ENCODE data around the gene ARPC4. TPM values are rescaled to one million over a fixed set of nuclear protein-coding genes. Genes with fewer than 3 reads are reported as not detected.
"Not testable (repeated sequence)": the region's sequence is repeated elsewhere in the genome, so short reads cannot be mapped to it uniquely, and the experiment has no call there.

The ARPC4 gene
- total and polyA plus RNA-seq, 4 experiments from 2014 or later: 164 to 287 (median 201) TPM

DNA sequence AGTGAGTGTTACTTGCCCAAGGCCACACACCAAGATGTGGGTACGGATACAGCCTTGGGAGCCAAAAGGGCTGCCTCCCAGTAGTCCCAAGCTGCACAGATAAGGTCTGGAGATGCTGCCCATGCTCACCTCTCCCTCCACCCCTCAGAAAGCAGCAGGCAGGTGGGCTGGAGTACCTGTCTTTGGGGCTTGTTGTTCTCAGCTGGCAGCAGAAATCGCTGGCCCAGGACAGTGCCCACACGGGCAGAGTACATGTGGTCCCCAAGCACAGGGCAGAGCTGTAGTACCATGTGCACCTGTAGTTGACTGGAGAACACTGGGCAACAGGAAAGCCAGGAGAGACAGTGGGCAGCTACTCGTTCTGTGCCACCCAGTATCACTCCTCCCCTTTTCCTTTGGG, 46.0 kb downstream of the ARPC4 start:
- CTCF ChIA-PET (ENCODE audit: partially characterized antibody): no interaction called here
- Histone ChIP-seq H3K36me3 (ENCODE audit: insufficient read depth, low read length) (peaks cover 34% of the 10 kb centered on the region), H3K9me3 (ENCODE audit: control insufficient read depth in 1 of 2, low read length in 2 of 2) (no peaks in the 10 kb centered on the region), H3K27ac (ENCODE audit: low read depth, low read length) (no peak overlapping the region), H3K4me3 (ENCODE audit: low read length in 2 of 2) (no peak overlapping the region), H3K4me1 (ENCODE audit: insufficient read depth, low read length) (peaks cover 14% of the 10 kb centered on the region), H3K27me3 (ENCODE audit: insufficient read depth, low read length) (no peaks in the 10 kb centered on the region)
- Mint-ChIP-seq H3K27ac (peak overlapping the region in 1 of 7 donors; percentile 70), H3K9me3 (peaks cover 0 to 2% (median 0%) of the 10 kb centered on the region in 8 donors), H3K27me3 (no peaks in the 10 kb centered on the region), H3K36me3 (peaks cover 31 to 61% of the 10 kb centered on the region in 2 donors), H3K4me3 (no peak overlapping the region), H3K4me1 (peaks cover 8 to 26% (median 16%) of the 10 kb centered on the region in 4 donors)
- intact Hi-C loops (cut with micrococcal nuclease): no loop called here
- no peak for DNase-seq
- POLR2A ChIA-PET (ENCODE audit: partially characterized antibody): interaction anchor here (0.9 kb wide), 1 partner anchor 29 kb away, joined by 3 read pairs; the partner anchor contains the start of gene TTLL3

GRCh38 chr3:9841015-9841414, 48.1 kb downstream of the ARPC4 start:
- no peak overlapping the region for H3K27ac ChIP-seq (ENCODE audit: low read depth, low read length)
- no peak overlapping the region for H3K4me3 Mint-ChIP-seq

DNA sequence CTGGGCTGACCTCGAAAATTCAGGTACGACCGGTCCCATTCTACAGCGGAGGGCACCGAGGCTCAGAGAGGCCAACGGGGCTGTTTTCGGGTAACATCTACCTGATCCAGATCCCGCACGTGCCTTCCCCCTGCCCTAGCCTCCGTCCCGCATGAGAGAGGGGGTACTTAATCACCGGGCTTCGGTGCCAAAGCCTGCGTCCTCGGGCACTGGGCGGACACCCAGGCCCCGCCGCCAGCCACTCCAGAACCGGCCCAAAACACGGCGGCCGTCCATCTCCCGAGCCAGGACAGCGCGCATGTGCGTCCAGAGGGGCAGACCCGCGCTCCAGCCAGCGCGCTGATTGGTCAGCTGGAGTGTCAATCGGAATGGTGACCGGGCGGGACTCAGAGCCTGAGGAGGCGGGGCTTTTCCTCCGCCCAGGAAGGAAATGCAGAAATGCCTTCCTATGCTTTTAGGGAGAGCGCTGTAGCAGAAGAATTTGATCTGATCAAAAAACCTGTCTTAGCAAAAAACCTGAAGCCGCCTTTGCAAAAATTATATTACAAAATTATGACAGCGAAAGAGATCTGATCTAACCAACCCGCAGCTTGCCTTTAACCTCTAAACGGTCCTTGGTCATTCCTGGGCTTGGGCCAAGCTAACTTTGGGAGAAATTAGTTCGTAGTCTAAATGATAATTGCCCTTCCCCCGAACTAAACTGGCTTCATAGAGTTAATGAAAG, 51.0 kb downstream of the ARPC4 start, which contains the start of gene RPUSD3:
Gene RPUSD3 (minus strand): TSS at position 294 of the 724 bp plus-strand sequence. CDS start 18 bp downstream, at position 276.
- peaks cover 10 to 36% (median 21%) of the 10 kb centered on the region in 4 donors for H3K4me1 Mint-ChIP-seq
- H3K9me3 ChIP-seq (ENCODE audit: control insufficient read depth in 1 of 2, low read length in 2 of 2): no peaks in the 10 kb centered on the region
- POLR2A ChIA-PET (ENCODE audit: partially characterized antibody): interaction anchor here (0.6 to 3.2 kb wide), 18 partner anchors 9 to 447 kb away, joined by 3 to 20 read pairs (median 4); partner anchors contain the start of genes ARPC4, BRPF1, CRELD1 and EMC3
- intact Hi-C loops (cut with micrococcal nuclease): loop anchor here (1.0 to 5.0 kb wide), 7 partner anchors 35 to 477 kb away; partner anchors contain the start of genes CRELD1, JAGN1, MTMR14 and SEC13
- H3K27me3 Mint-ChIP-seq: no peaks in the 10 kb centered on the region
- H3K4me1 ChIP-seq (ENCODE audit: insufficient read depth, low read length): peaks cover 23% of the 10 kb centered on the region
- H3K36me3 ChIP-seq (ENCODE audit: insufficient read depth, low read length): peaks cover 18% of the 10 kb centered on the region
- peak within 1 kb of the TSS; percentile 80 to 92 for H3K4me3 ChIP-seq (ENCODE audit: low read length in 2 of 2)
- peak within 1 kb of the TSS; percentile 96 to 99 (median 97) for H3K4me3 Mint-ChIP-seq
- H3K27ac Mint-ChIP-seq: peak within 1 kb of the TSS; percentile 87 to 97 (median 92)
- no peaks in the 10 kb centered on the region for H3K27me3 ChIP-seq (ENCODE audit: insufficient read depth, low read length)
- peaks cover 17 to 31% of the 10 kb centered on the region in 2 donors for H3K36me3 Mint-ChIP-seq
- peaks cover 0 to 2% (median 0%) of the 10 kb centered on the region in 8 donors for H3K9me3 Mint-ChIP-seq
- H3K27ac ChIP-seq (ENCODE audit: low read depth, low read length): peak within 1 kb of the TSS; percentile 65
- DNase-seq: peak; percentile 92 to 98 (median 93)
- CTCF ChIA-PET (ENCODE audit: partially characterized antibody): interaction anchor here (0.5 to 0.9 kb wide), 4 partner anchors 10 to 494 kb away, joined by 3 to 5 read pairs (median 3); no protein-coding TSS in a partner anchor

More at GRCh38 chr3:9841015-9841414, 48.1 kb downstream of the ARPC4 start:
- Mint-ChIP-seq H3K27ac (no peak overlapping the region), H3K36me3 (peaks cover 25 to 45% of the 10 kb centered on the region in 2 donors), H3K27me3 (no peaks in the 10 kb centered on the region), H3K4me1 (peaks cover 8 to 36% (median 19%) of the 10 kb centered on the region in 4 donors), H3K9me3 (peaks cover 0 to 2% (median 0%) of the 10 kb centered on the region in 8 donors)
- ChIA-PET POLR2A (ENCODE audit: partially characterized antibody) (interaction anchor here (1.4 kb wide), 1 partner anchor 31 kb away, joined by 3 read pairs; no protein-coding TSS in a partner anchor), CTCF (ENCODE audit: partially characterized antibody) (interaction anchor here (1.1 to 1.8 kb wide), 2 partner anchors 13 to 105 kb away, joined by 6 to 7 read pairs; no protein-coding TSS in a partner anchor)
- intact Hi-C loops (cut with micrococcal nuclease): loop anchor here (5.0 kb wide), 2 partner anchors 91 to 444 kb away; partner anchors contain the start of genes CRELD1 and SETD5
- H3K4me1 ChIP-seq (ENCODE audit: insufficient read depth, low read length): peaks cover 23% of the 10 kb centered on the region
- no peak for DNase-seq
- H3K27me3 ChIP-seq (ENCODE audit: insufficient read depth, low read length): no peaks in the 10 kb centered on the region
- H3K4me3 ChIP-seq (ENCODE audit: low read length in 2 of 2): no peak overlapping the region
- H3K36me3 ChIP-seq (ENCODE audit: insufficient read depth, low read length): peaks cover 29% of the 10 kb centered on the region
- H3K9me3 ChIP-seq (ENCODE audit: control insufficient read depth in 1 of 2, low read length in 2 of 2): no peaks in the 10 kb centered on the region

DNA sequence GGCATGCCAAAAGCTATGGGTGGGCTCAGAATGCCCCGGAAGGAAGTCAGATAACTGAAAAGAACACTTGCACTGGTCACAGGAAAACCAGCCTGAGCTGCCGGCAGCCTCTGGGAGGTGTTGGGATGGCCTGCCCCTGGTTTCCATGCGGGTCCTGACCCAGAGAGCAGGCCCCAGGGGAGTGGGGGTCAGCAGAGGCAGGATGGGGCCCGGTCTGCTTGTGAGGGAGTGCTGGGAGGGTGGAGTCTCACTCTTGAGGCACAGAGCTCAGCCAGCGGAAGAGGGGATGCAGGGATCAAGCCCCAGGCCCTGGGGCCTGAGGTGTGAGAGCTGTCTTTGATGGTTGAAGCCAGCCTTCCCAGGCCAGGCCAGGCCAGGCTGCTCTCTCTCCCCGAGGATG, 53.3 kb downstream of the ARPC4 start:
- no peaks in the 10 kb centered on the region for H3K27me3 ChIP-seq (ENCODE audit: insufficient read depth, low read length)
- peaks cover 9 to 36% (median 21%) of the 10 kb centered on the region in 4 donors for H3K4me1 Mint-ChIP-seq
- peaks cover 23% of the 10 kb centered on the region for H3K4me1 ChIP-seq (ENCODE audit: insufficient read depth, low read length)
- POLR2A ChIA-PET (ENCODE audit: partially characterized antibody): interaction anchor here (1.3 kb wide), 1 partner anchor 114 kb away, joined by 3 read pairs; the partner anchor contains the start of gene BRPF1
- no peak for DNase-seq
- peaks cover 0 to 2% (median 0%) of the 10 kb centered on the region in 8 donors for H3K9me3 Mint-ChIP-seq
- H3K27me3 Mint-ChIP-seq: no peaks in the 10 kb centered on the region
- peaks cover 6 to 20% of the 10 kb centered on the region in 2 donors for H3K36me3 Mint-ChIP-seq
- CTCF ChIA-PET (ENCODE audit: partially characterized antibody): interaction anchor here (1.0 to 3.2 kb wide), 3 partner anchors 11 to 100 kb away, joined by 3 to 13 read pairs (median 3); no protein-coding TSS in a partner anchor
- H3K27ac ChIP-seq (ENCODE audit: low read depth, low read length): no peak overlapping the region
- H3K4me3 ChIP-seq (ENCODE audit: low read length in 2 of 2): no peak overlapping the region
- H3K4me3 Mint-ChIP-seq: peak overlapping the region in 2 of 8 donors; percentile 8 to 31
- peak overlapping the region in 1 of 7 donors; percentile 73 for H3K27ac Mint-ChIP-seq
- no peaks in the 10 kb centered on the region for H3K9me3 ChIP-seq (ENCODE audit: control insufficient read depth in 1 of 2, low read length in 2 of 2)
- intact Hi-C loops (cut with micrococcal nuclease): no loop called here
- peaks cover 6% of the 10 kb centered on the region for H3K36me3 ChIP-seq (ENCODE audit: insufficient read depth, low read length)

DNA sequence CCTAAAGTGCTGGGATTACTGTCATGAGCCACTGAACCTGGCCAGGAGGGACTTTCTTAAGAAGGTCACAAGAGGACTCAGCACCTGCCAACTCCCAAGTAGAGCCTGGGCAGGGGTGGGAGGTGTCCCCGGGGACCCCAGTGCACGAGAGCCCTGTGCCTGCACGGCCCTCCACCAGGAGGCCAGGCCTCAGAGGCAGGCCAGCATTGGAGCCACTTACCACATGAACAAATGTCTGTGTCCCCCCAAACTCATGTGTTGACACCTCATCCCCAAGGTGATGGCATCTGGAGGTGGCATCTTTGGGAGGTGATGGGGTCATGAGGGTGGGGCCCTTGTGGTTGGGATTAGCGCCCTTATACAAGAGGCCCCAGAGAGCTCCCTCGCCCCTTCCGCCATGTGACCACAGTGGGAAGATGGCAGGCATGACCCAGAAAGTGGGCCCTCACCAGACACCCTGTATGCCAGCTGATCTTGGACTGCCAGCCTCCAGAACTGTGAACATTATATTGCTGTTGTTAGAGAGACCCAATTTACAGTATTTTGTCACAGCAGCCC, 54.1 kb downstream of the ARPC4 start:
- H3K27ac Mint-ChIP-seq: peak overlapping the region in 1 of 7 donors; percentile 12
- ChIA-PET POLR2A (ENCODE audit: partially characterized antibody) (interaction anchor here (1.3 kb wide), 1 partner anchor 115 kb away, joined by 3 read pairs; the partner anchor contains the start of gene BRPF1), CTCF (ENCODE audit: partially characterized antibody) (interaction anchor here (0.6 to 3.2 kb wide), 5 partner anchors 11 to 394 kb away, joined by 3 to 13 read pairs (median 3); partner anchors contain the start of gene JAGN1)
- H3K27me3 Mint-ChIP-seq: no peaks in the 10 kb centered on the region
- peaks cover 2 to 13% of the 10 kb centered on the region in 2 donors for H3K36me3 Mint-ChIP-seq
- intact Hi-C loops (cut with micrococcal nuclease): no loop called here
- no peak overlapping the region for H3K4me3 Mint-ChIP-seq
- Histone ChIP-seq H3K27me3 (ENCODE audit: insufficient read depth, low read length) (no peaks in the 10 kb centered on the region), H3K36me3 (ENCODE audit: insufficient read depth, low read length) (no peaks in the 10 kb centered on the region), H3K27ac (ENCODE audit: low read depth, low read length) (no peak overlapping the region), H3K4me3 (ENCODE audit: low read length in 2 of 2) (no peak overlapping the region), H3K9me3 (ENCODE audit: control insufficient read depth in 1 of 2, low read length in 2 of 2) (no peaks in the 10 kb centered on the region), H3K4me1 (ENCODE audit: insufficient read depth, low read length) (peaks cover 22% of the 10 kb centered on the region)
- no peak for DNase-seq
- H3K9me3 Mint-ChIP-seq: peaks cover 0 to 2% (median 0%) of the 10 kb centered on the region in 8 donors
- peaks cover 8 to 32% (median 19%) of the 10 kb centered on the region in 4 donors for H3K4me1 Mint-ChIP-seq

GRCh38 chr3:9847870-9848269, 55.0 kb downstream of the ARPC4 start:
- H3K36me3 Mint-ChIP-seq; H3K4me3 ChIP-seq (ENCODE audit: low read length in 2 of 2); H3K9me3 ChIP-seq (ENCODE audit: control insufficient read depth in 1 of 2, low read length in 2 of 2); H3K27me3 ChIP-seq (ENCODE audit: insufficient read depth, low read length); H3K27me3 Mint-ChIP-seq; intact Hi-C loops (cut with micrococcal nuclease); DNase-seq; H3K27ac ChIP-seq (ENCODE audit: low read depth, low read length); H3K9me3 Mint-ChIP-seq; H3K36me3 ChIP-seq (ENCODE audit: insufficient read depth, low read length); POLR2A ChIA-PET (ENCODE audit: partially characterized antibody); H3K27ac Mint-ChIP-seq; H3K4me3 Mint-ChIP-seq: not testable (repeated sequence)
- H3K4me1 ChIP-seq (ENCODE audit: insufficient read depth, low read length): peaks cover 14% of the 10 kb centered on the region
- H3K4me1 Mint-ChIP-seq: peaks cover 2 to 26% (median 13%) of the 10 kb centered on the region in 4 donors
- CTCF ChIA-PET (ENCODE audit: partially characterized antibody): interaction anchor here (1.2 to 3.2 kb wide), 4 partner anchors 42 to 416 kb away, joined by 3 to 13 read pairs (median 7); partner anchors contain the start of genes CRELD1 and JAGN1

Measured in CD4-positive, alpha-beta memory T cell (primary cell).